Activated CD8-positive, alpha-beta memory T cell treated with anti-CD3 and anti-CD28 coated beads for 48 hours (primary cell): ENCODE measurements around the gene PRSS21.
A peak's percentile ranks its signal among the peaks of the same experiment; 100 is the strongest.

ENCODE experiments used
- DNase-seq, 3 experiments: peaks; one replicate each; pipeline ENCODE4 v3.0.0-alpha.2; 2020; ENCODE audit warnings: low read depth in 2 of 3, low spot score in 2 of 3

PRSS21 gene

GRCh38 chr16:2865651-2866050 lies 48.6 kb downstream of the PRSS21 start:
- no peak for DNase-seq

GRCh38 chr16:2866431-2866830 lies 49.4 kb downstream of the PRSS21 start:
- no peak for DNase-seq

GRCh38 chr16:2867661-2867986 lies 50.6 kb downstream of the PRSS21 start:
- DNase-seq = no peak

- DNase-seq = peak; percentile 90 to 98 (median 97)
Observed at GRCh38 chr16:2867987-2868789, 51.2 kb downstream of the PRSS21 start.
